T-helper 1 cell (primary cell): ENCODE results near the gene ESR1.
A peak's percentile ranks its signal among the peaks of the same experiment; 100 is the strongest.
"Not testable (repeated sequence)": the region's sequence is repeated elsewhere in the genome, so short reads cannot be mapped to it uniquely, and the experiment has no call there.

ENCODE experiments used
- DNase-seq, 5 donors: peaks; one replicate each; pipeline ENCODE4 v3.0.0-alpha.2; 2012 to 2020

Gene ESR1

GRCh38 chr6:151993364-151993763 lies 185.9 kb downstream of the ESR1 start:
- DNase-seq: no peak

- no peak for DNase-seq
These were observed 191.3 kb downstream of the ESR1 start for GRCh38 chr6:151998784-151999183.

- DNase-seq: no peak
These were observed 191.7 kb downstream of the ESR1 start for GRCh38 chr6:151999194-151999593.

- DNase-seq: no peak
These were observed 193.9 kb downstream of the ESR1 start for GRCh38 chr6:152001408-152001807.

GRCh38 chr6:152002306-152002705 lies 194.8 kb downstream of the ESR1 start:
- no peak for DNase-seq

- DNase-seq: no peak
These were observed 196.6 kb downstream of the ESR1 start for GRCh38 chr6:152004036-152004566.

GRCh38 chr6:152004896-152005295 lies 197.4 kb downstream of the ESR1 start:
- DNase-seq: no peak

GRCh38 chr6:152008779-152009178 lies 201.3 kb downstream of the ESR1 start:
- DNase-seq: peak in 1 of 5 donors; percentile 2

- no peak for DNase-seq
These were observed 204.7 kb downstream of the ESR1 start for GRCh38 chr6:152012227-152012626.

GRCh38 chr6:152018876-152019275 lies 211.4 kb downstream of the ESR1 start:
- DNase-seq: no peak

- DNase-seq: no peak
These were observed 214.8 kb downstream of the ESR1 start for GRCh38 chr6:152022303-152022702.

- no peak for DNase-seq
These were observed 216.1 kb downstream of the ESR1 start for GRCh38 chr6:152023613-152024012.

- DNase-seq: no peak
These were observed 218.8 kb downstream of the ESR1 start for GRCh38 chr6:152026291-152026690.

- DNase-seq: not testable (repeated sequence)
These were observed 219.3 kb downstream of the ESR1 start for GRCh38 chr6:152026744-152027143.

GRCh38 chr6:152033765-152034164 lies 226.3 kb downstream of the ESR1 start:
- not testable (repeated sequence) for DNase-seq

- DNase-seq: no peak
These were observed 227.1 kb downstream of the ESR1 start for GRCh38 chr6:152034631-152035030.

GRCh38 chr6:152046118-152046517 lies 238.6 kb downstream of the ESR1 start:
- no peak for DNase-seq

GRCh38 chr6:152048921-152049320 lies 241.4 kb downstream of the ESR1 start:
- no peak for DNase-seq

GRCh38 chr6:152049502-152049901 lies 242.0 kb downstream of the ESR1 start:
- no peak for DNase-seq

GRCh38 chr6:152050451-152051195 lies 243.1 kb downstream of the ESR1 start:
- no peak for DNase-seq

GRCh38 chr6:152052061-152052460 lies 244.6 kb downstream of the ESR1 start:
- DNase-seq: no peak

GRCh38 chr6:152053332-152053731 lies 245.8 kb downstream of the ESR1 start:
- DNase-seq: no peak

- DNase-seq: peak in 1 of 5 donors; percentile 32
These were observed 247.0 kb downstream of the ESR1 start for GRCh38 chr6:152054441-152054840.

- no peak for DNase-seq
These were observed 248.0 kb downstream of the ESR1 start for GRCh38 chr6:152055517-152055916.
